Activated naive CD8-positive, alpha-beta T cell treated with anti-CD3 and anti-CD28 coated beads for 36 hours (primary cell): ENCODE data around the gene ANKRA2. TPM values are rescaled to one million over a fixed set of nuclear protein-coding genes. Genes with fewer than 3 reads are reported as not detected.
A peak's percentile ranks its signal among the peaks of the same experiment; 100 is the strongest.

Experiments used
- DNase-seq: peaks from one replicate; pipeline ENCODE4 v3.0.0; 2021
- H3K27ac Mint-ChIP-seq: one replicate; pipeline ENCODE4 v1.8.0; 2022; ENCODE audit warnings: mild to moderate bottlenecking, moderate library complexity, mixed read lengths
- H3K27me3 Mint-ChIP-seq: one replicate; pipeline ENCODE4 v1.8.0; 2022; ENCODE audit warnings: mild to moderate bottlenecking, mixed read lengths
- H3K36me3 Mint-ChIP-seq: one replicate; pipeline ENCODE4 v1.8.0; 2021; ENCODE audit warnings: mild to moderate bottlenecking, mixed read lengths
- H3K4me1 Mint-ChIP-seq: one replicate; pipeline ENCODE4 v1.8.0; 2021; ENCODE audit warnings: mixed read lengths
- H3K4me3 Mint-ChIP-seq: one replicate; pipeline ENCODE4 v1.8.0; 2022; ENCODE audit warnings: mild to moderate bottlenecking, moderate library complexity, mixed read lengths
- H3K9me3 Mint-ChIP-seq: one replicate; pipeline ENCODE4 v1.8.0; 2022; ENCODE audit warnings: mixed read lengths
- total RNA-seq, 2 experiments: library from RNA; stranded (reverse); gene quantifications; one replicate each; pipeline ENCODE4 v1.2.3, GENCODE V29; 2021

The ANKRA2 gene
- total RNA-seq = 10 to 100 TPM; 14.3 to 15.6 TPM

DNA sequence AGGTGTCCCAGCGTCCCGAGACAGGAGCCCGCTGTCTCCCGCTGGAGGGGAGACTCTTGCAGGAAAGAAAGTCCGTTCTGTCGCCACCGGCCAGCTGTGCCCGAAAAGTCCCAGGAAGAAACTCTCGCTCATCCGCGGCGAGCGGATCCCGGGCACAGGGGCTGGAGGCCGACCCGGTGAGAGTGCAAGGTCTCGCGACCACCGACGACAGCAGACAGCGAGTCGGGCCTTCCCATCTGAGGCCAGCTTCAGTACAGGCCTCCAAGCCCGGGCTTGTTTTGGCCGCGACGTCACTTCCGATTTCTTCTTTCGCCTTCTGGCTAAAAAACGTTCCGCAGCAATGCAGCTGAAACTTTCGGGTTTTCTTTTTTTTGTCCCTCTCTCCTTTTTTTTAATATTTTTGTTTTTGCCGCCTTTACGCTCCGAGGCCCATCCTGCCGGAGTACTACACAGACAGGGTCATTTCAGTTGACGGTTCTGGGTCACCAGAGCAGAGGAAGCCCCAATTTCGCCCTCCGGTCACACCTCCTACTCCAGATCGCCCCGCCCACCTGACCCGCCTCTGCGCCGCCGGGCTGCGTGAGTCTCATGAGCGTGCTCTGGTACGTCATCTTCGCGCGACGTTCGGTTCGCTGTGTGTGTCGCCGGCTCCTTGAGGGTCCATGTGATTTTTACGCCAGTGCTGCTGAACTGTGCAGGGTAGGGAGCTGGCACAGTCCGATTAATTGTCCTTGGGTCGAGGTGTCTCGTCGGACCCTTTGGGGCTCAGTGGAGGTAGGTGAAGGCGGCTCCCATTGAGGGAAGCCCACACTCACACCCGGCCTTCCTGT, at the start of gene ANKRA2, which contains the start of gene UTP15:
TSS of gene ANKRA2 (minus strand) at position 501 of the 830 bp plus-strand sequence. CDS start 2,758 bp downstream, outside the sequence.
TSS of gene UTP15 (plus strand) at position 605 of the 830 bp plus-strand sequence. CDS start 1,602 bp downstream, outside the sequence.
- H3K4me1 Mint-ChIP-seq = peaks cover 36% of the 10 kb centered on the region
- peaks cover 17% of the 10 kb centered on the region for H3K36me3 Mint-ChIP-seq
- peak within 1 kb of the TSS; percentile 95 for H3K4me3 Mint-ChIP-seq

DNA sequence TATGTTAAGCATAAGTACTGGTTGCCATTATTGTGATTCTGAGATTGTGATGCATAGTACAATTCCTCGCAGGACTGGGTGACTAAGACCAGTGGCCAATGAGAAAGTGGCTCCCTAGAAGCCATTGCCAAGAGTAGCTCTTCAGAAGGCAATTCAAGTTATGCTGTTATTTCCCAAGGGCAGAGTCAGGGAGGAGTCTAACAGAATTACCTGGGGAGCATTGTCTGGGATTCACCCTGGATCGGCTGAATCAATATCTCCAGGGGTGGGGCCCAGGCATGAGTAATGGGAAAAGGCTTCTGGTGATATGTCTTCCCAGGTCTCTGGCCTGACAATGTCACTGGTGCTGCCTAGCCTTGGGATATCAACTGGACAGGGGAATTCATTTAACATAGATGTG, 49.6 kb upstream of the ANKRA2 start:
- H3K27ac Mint-ChIP-seq = no peak overlapping the region

More for the DNA sequence above, at the start of gene ANKRA2, which contains the start of gene UTP15:
- Mint-ChIP-seq H3K9me3 (no peaks in the 10 kb centered on the region), H3K27me3 (no peaks in the 10 kb centered on the region), H3K27ac (peak within 1 kb of the TSS; percentile 97)
- peak; percentile 98 for DNase-seq

DNA sequence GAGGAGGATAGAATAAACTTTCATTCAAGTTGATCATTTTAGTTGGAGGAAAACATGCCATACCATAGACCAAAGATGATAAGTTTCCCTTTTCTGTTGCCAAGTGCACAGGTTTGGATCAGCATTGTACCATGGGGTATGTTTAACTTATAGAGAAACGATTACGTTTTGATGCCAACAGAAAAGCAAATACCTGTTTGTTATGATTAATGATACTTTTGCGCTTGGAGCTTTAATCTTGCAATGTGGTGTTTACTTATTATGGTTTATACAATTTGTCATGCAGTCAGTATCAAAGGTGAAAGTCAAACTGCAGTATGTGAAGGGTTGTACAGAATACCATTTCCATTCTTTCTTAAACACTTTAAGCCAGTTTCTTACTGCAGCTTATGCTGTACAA, 47.4 kb upstream of the ANKRA2 start:
- DNase-seq = no peak
- H3K4me3 Mint-ChIP-seq = no peak overlapping the region
- H3K36me3 Mint-ChIP-seq = no peaks in the 10 kb centered on the region
- H3K27me3 Mint-ChIP-seq = peaks cover 18% of the 10 kb centered on the region
- no peak overlapping the region for H3K27ac Mint-ChIP-seq
- no peaks in the 10 kb centered on the region for H3K9me3 Mint-ChIP-seq
- no peaks in the 10 kb centered on the region for H3K4me1 Mint-ChIP-seq

More for the DNA sequence above, 49.6 kb upstream of the ANKRA2 start:
- no peaks in the 10 kb centered on the region for H3K4me1 Mint-ChIP-seq
- peaks cover 18% of the 10 kb centered on the region for H3K27me3 Mint-ChIP-seq
- no peak for DNase-seq
- no peak overlapping the region for H3K4me3 Mint-ChIP-seq
- H3K36me3 Mint-ChIP-seq = no peaks in the 10 kb centered on the region
- H3K9me3 Mint-ChIP-seq = no peaks in the 10 kb centered on the region

GRCh38 chr5:73607228-73607627, 41.8 kb upstream of the ANKRA2 start:
- Mint-ChIP-seq H3K36me3 (no peaks in the 10 kb centered on the region), H3K4me1 (no peaks in the 10 kb centered on the region), H3K9me3 (no peaks in the 10 kb centered on the region), H3K27me3 (peaks cover 7% of the 10 kb centered on the region), H3K27ac (no peak overlapping the region), H3K4me3 (no peak overlapping the region)
- no peak for DNase-seq

DNA sequence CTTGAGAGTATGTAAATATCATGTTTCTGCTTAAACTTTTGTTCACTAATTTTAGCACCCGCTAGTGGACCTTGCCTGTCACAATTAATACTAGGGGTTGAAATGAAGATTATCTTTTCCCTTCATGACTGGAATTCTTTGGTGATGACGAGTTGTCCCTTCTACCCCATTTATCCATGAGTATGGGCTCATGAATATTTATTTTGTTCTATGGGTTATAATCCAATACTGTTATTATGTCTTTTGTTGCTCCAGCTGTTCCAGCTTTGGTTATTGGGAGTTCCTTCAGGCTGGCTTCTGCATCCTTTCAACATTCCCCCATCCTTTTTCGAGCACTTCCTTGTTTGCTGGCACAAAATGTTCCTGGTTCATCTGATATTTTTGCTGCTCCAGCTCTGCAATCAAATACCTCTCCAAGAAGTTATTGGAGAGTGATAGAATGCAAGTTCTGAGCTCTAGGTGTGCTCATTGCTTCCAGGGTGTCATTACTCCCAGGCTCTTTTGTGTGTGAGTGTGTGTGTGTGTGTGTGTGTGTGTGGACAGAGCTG, 40.8 kb upstream of the ANKRA2 start:
- peaks cover 3% of the 10 kb centered on the region for H3K9me3 Mint-ChIP-seq
- H3K4me3 Mint-ChIP-seq = no peak overlapping the region
- H3K4me1 Mint-ChIP-seq = no peaks in the 10 kb centered on the region
- H3K36me3 Mint-ChIP-seq = no peaks in the 10 kb centered on the region
- DNase-seq = no peak
- no peak overlapping the region for H3K27ac Mint-ChIP-seq
- peaks cover 4% of the 10 kb centered on the region for H3K27me3 Mint-ChIP-seq

DNA sequence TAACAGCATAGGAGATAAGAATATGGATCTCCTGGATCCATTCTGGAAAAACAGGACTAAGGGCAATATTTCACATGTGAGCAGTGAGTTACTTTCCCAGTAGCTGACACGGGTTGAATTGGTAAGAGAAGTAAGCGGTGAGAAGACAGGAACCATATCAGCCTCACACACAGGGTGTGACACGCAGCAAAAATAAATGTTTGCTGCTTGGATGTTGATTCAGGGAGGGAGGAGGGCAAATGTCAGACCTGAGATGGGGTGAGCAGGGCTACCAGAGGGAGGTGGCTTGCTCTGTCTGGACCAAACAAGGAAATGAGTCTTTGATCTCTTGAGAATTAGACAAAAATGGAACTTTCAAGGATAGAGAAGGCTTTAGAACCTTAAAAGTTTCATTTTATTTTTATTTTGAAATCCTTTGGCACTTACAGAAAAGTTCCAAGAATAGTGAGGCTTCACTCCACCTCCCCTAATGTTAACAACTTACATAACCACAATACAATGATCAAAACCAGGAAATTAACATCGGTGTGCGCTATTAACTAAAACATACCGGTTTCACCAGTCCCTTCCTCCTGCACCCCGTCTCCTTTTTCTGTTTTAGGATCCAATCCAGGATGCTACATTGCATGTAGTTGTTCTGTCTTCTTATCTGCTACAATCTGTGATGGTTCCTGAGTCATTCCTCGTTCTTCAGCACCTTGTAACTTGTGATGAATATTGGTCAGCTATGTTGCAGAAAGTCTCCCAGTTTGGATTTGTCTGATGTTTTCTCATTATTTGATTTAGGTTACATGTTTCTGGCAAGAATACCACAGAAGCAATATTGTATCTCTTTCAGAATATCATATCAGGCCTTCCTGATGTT, 40.0 kb upstream of the ANKRA2 start:
- Mint-ChIP-seq H3K27ac (no peak overlapping the region), H3K9me3 (peaks cover 3% of the 10 kb centered on the region), H3K4me3 (no peak overlapping the region), H3K27me3 (no peaks in the 10 kb centered on the region), H3K36me3 (no peaks in the 10 kb centered on the region), H3K4me1 (no peaks in the 10 kb centered on the region)
- no peak for DNase-seq

GRCh38 chr5:73603998-73604397, 38.6 kb upstream of the ANKRA2 start:
- Mint-ChIP-seq H3K4me3 (no peak overlapping the region), H3K36me3 (no peaks in the 10 kb centered on the region), H3K4me1 (no peaks in the 10 kb centered on the region), H3K9me3 (peaks cover 3% of the 10 kb centered on the region), H3K27ac (no peak overlapping the region), H3K27me3 (no peaks in the 10 kb centered on the region)
- no peak for DNase-seq

DNA sequence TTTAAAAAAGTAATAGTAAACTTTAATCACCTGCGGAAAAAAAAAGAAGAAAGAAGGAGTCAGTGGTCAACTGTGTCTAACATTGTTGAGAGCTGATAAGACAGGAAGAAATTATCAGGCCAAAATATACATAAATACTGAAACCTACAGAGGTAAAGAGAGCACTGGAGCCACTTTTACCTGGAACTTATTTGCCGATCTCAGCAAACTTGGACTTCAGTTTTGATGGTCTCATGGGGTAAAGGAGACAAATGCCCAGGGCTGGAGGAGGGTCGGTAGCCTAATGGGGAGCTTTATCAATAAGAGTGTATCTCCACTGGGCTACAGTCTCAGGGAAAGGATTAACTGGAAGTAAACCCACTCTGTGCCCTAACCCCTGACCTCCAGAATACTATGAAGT, 33.9 kb upstream of the ANKRA2 start:
- no peaks in the 10 kb centered on the region for H3K4me1 Mint-ChIP-seq
- no peak overlapping the region for H3K4me3 Mint-ChIP-seq
- H3K9me3 Mint-ChIP-seq = peaks cover 3% of the 10 kb centered on the region
- DNase-seq = no peak
- no peaks in the 10 kb centered on the region for H3K36me3 Mint-ChIP-seq
- no peak overlapping the region for H3K27ac Mint-ChIP-seq
- H3K27me3 Mint-ChIP-seq = peaks cover 5% of the 10 kb centered on the region

GRCh38 chr5:73596705-73597328, 31.4 kb upstream of the ANKRA2 start:
- no peak for DNase-seq

GRCh38 chr5:73592551-73592950, 27.1 kb upstream of the ANKRA2 start:
- Mint-ChIP-seq H3K9me3 (no peaks in the 10 kb centered on the region), H3K36me3 (no peaks in the 10 kb centered on the region), H3K4me3 (no peak overlapping the region), H3K27ac (no peak overlapping the region), H3K27me3 (no peaks in the 10 kb centered on the region), H3K4me1 (no peaks in the 10 kb centered on the region)
- DNase-seq = no peak

More at GRCh38 chr5:73596705-73597328, 31.4 kb upstream of the ANKRA2 start:
- no peak overlapping the region for H3K27ac Mint-ChIP-seq
- no peak overlapping the region for H3K4me3 Mint-ChIP-seq
- H3K36me3 Mint-ChIP-seq = no peaks in the 10 kb centered on the region
- H3K9me3 Mint-ChIP-seq = peaks cover 2% of the 10 kb centered on the region
- H3K4me1 Mint-ChIP-seq = no peaks in the 10 kb centered on the region
- H3K27me3 Mint-ChIP-seq = peaks cover 5% of the 10 kb centered on the region

GRCh38 chr5:73591698-73592501, 26.5 kb upstream of the ANKRA2 start:
- no peak overlapping the region for H3K27ac Mint-ChIP-seq
- no peaks in the 10 kb centered on the region for H3K4me1 Mint-ChIP-seq
- H3K9me3 Mint-ChIP-seq = no peaks in the 10 kb centered on the region
- no peaks in the 10 kb centered on the region for H3K27me3 Mint-ChIP-seq
- H3K36me3 Mint-ChIP-seq = no peaks in the 10 kb centered on the region
- no peak for DNase-seq
- H3K4me3 Mint-ChIP-seq = no peak overlapping the region

DNA sequence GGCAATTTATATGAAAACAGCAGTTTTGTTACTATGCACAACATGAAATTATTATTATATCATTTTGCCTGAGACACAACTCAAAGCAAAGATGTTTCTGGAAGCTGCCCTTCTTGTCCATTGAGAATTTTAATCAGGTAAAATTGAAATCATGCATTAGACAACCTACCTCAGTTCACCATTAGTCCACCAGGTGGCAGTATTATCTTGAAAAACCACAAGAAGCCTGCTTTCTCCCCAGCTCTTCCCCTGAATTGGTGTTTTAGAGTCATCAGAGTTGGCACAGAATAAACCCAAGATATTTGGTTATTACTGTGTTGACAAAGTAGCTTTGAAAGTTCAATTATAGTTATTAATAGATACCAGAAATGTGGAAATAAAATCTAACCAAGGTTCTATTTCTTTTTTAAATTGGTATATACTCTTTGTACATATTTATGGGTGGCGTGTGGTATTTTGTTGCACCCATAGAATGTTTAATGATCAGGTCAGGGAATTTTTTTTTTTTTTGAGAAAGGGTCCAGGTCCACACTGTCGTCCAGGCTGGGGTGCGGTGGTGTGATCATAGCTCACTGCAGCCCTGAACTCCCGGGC, 25.8 kb upstream of the ANKRA2 start:
- H3K36me3 Mint-ChIP-seq = peaks cover 2% of the 10 kb centered on the region
- no peak overlapping the region for H3K27ac Mint-ChIP-seq
- peak; percentile 6 for DNase-seq
- H3K27me3 Mint-ChIP-seq = no peaks in the 10 kb centered on the region
- no peak overlapping the region for H3K4me3 Mint-ChIP-seq
- H3K9me3 Mint-ChIP-seq = no peaks in the 10 kb centered on the region
- H3K4me1 Mint-ChIP-seq = no peaks in the 10 kb centered on the region

DNA sequence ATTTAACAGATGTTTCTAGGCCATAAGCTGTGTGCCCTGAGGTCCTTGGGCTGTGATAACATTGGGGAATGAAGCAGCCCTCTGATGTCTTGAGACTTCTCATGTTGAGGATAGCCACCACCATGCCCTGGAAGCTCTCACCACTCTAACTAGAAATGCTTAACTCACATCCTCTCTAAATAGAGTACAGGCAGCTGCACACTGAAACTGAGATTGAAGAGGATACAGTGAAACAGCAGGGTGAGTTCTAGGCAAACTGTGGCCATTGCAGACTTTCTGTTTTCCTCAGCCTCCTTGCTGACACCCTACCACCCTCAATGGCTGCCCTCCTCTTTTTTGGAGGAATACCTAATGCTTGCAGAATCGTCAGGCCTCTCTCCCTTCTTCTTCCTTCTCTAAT, 22.5 kb upstream of the ANKRA2 start:
- Mint-ChIP-seq H3K9me3 (no peaks in the 10 kb centered on the region), H3K4me3 (no peak overlapping the region), H3K4me1 (no peaks in the 10 kb centered on the region), H3K27ac (no peak overlapping the region), H3K27me3 (no peaks in the 10 kb centered on the region), H3K36me3 (peaks cover 5% of the 10 kb centered on the region)
- no peak for DNase-seq
